ENCODE measurements around the gene MC1R. TPM values are rescaled to one million over a fixed set of nuclear protein-coding genes. Genes with fewer than 3 reads are reported as not detected.

MC1R gene
- total and polyA plus RNA-seq, 2 of the 4 experiments (the other 2 are of a cell fraction) = 3.8 to 9.5 TPM

GRCh38 chr16:89870440-89870839, 48.2 kb upstream of the MC1R start:
- no peak overlapping the region for H3K4me2 ChIP-seq (ENCODE audit: low read depth, low read length)
- no peak overlapping the region for H3K56ac ChIP-seq (ENCODE audit: extremely low read depth, insufficient read depth, low read length)
- ATAC-seq (ENCODE audit: low read depth) = no peak
- no peak overlapping the region for H2BK120ac ChIP-seq (ENCODE audit: low read depth, low read length)
- in situ Hi-C loops (cut with MboI; ENCODE audit: low sequenced_read_pairs) (no loop called here), intact Hi-C loops (cut with micrococcal nuclease) (no loop called here), dilution Hi-C loops (cut with HindIII; ENCODE audit: low sequenced_read_pairs, unreplicated experiment) (no loop called here)
- POLR2A ChIA-PET (ENCODE audit: unreplicated experiment) = no interaction called here
- H2AK9ac ChIP-seq (replicated peaks; ENCODE audit: low read depth, low read length, poor library complexity) = no peak overlapping the region
- CTCF ChIA-PET = no interaction called here
- no peak overlapping the region for H3K4ac ChIP-seq (ENCODE audit: low read depth, low read length)
- no peak overlapping the region for H4K5ac ChIP-seq (ENCODE audit: low read depth, low read length)
- no peak overlapping the region for H2BK20ac ChIP-seq (ENCODE audit: low read depth, low read length)
- peaks cover 17% of the 10 kb centered on the region for H4K20me1 ChIP-seq (ENCODE audit: insufficient read depth, low read length)
- H3K4me3 ChIP-seq (ENCODE audit: insufficient read depth, low read depth, low read length) = no peak overlapping the region
- peaks cover 15% of the 10 kb centered on the region for H3K36me3 ChIP-seq (ENCODE audit: control insufficient read depth, insufficient read depth, low read length)
- no peaks in the 10 kb centered on the region for H3K27me3 ChIP-seq (ENCODE audit: control insufficient read depth, insufficient read depth, low read length)
- no peak overlapping the region for H2BK15ac ChIP-seq (ENCODE audit: low read depth, low read length)
- no peak overlapping the region for H3K27ac ChIP-seq (ENCODE audit: insufficient read depth, low read length)
- H4K8ac ChIP-seq (ENCODE audit: low read depth in 2 of 2, low read length in 2 of 2) = no peak overlapping the region
- no peak for DNase-seq
- H3K18ac ChIP-seq (ENCODE audit: low read depth, low read length) = no peak overlapping the region
- peaks cover 5% of the 10 kb centered on the region for H3K9me3 ChIP-seq (ENCODE audit: control insufficient read depth, insufficient read depth, low read length)
- BruUV-seq (replicated peaks) = no TSS peak
- no peak overlapping the region for H3K23ac ChIP-seq (ENCODE audit: low read depth, low read length)
- peaks cover 6 to 34% of the 10 kb centered on the region in 2 experiments; a peak in 3 of 4 replicates for H3K79me1 ChIP-seq (ENCODE audit: low read depth in 1 of 2, low read length in 2 of 2)
- H3K14ac ChIP-seq (replicated peaks; ENCODE audit: low read depth, low read length) = no peak overlapping the region
- H2BK5ac ChIP-seq (ENCODE audit: low read depth, low read length, poor library complexity, severe bottlenecking) = no peak overlapping the region
- H2AFZ ChIP-seq (replicated peaks; ENCODE audit: low read length, poor library complexity) = no peak overlapping the region
- peaks cover 4% of the 10 kb centered on the region; the same call in 1 of the 2 replicates for H3K9me1 ChIP-seq (ENCODE audit: insufficient read depth, low read length)
- WGBS, 2 experiments (ENCODE audit: extremely low coverage in 2 of 2, insufficient read length in 1 of 2) = 100% methylated on average over 1 of the region's 6 CpGs; no CpG with 5 or more reads in 1 of the 2 experiments
- TF ChIP-seq, protein P1, sequence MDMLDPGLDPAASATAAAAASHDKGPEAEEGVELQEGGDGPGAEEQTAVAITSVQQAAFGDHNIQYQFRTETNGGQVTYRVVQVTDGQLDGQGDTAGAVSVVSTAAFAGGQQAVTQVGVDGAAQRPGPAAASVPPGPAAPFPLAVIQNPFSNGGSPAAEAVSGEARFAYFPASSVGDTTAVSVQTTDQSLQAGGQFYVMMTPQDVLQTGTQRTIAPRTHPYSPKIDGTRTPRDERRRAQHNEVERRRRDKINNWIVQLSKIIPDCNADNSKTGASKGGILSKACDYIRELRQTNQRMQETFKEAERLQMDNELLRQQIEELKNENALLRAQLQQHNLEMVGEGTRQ (IDR thresholded peaks at IDR 0.05; ENCODE audit: low read depth, low read length) = no peak
- TF ChIP-seq CHD1 (IDR thresholded peaks at IDR 0.05; ENCODE audit: low read depth, low read length) (no peak), RCOR1 (IDR thresholded peaks at IDR 0.05; ENCODE audit: insufficient replicate concordance, low read length) (no peak), RAD21 (IDR thresholded peaks at IDR 0.05; ENCODE audit: low read length) (no peak), MXI1 (IDR thresholded peaks at IDR 0.05; ENCODE audit: borderline replicate concordance, low read depth, low read length) (no peak), FOS (IDR thresholded peaks at IDR 0.05; ENCODE audit: low read depth, low read length) (no peak), CEBPB (IDR thresholded peaks at IDR 0.05; ENCODE audit: low read depth, low read length) (no peak), MAZ (IDR thresholded peaks at IDR 0.05; ENCODE audit: borderline replicate concordance, low read depth, low read length) (no peak), NFE2L2 (IDR thresholded peaks at IDR 0.05; ENCODE audit: low read depth, low read length) (no peak), BHLHE40 (IDR thresholded peaks at IDR 0.05; ENCODE audit: low read depth, low read length) (no peak), POLR2A (IDR thresholded peaks at IDR 0.05; ENCODE audit: low read depth, low read length) (no peak)
- TF ChIP-seq, protein P2, sequence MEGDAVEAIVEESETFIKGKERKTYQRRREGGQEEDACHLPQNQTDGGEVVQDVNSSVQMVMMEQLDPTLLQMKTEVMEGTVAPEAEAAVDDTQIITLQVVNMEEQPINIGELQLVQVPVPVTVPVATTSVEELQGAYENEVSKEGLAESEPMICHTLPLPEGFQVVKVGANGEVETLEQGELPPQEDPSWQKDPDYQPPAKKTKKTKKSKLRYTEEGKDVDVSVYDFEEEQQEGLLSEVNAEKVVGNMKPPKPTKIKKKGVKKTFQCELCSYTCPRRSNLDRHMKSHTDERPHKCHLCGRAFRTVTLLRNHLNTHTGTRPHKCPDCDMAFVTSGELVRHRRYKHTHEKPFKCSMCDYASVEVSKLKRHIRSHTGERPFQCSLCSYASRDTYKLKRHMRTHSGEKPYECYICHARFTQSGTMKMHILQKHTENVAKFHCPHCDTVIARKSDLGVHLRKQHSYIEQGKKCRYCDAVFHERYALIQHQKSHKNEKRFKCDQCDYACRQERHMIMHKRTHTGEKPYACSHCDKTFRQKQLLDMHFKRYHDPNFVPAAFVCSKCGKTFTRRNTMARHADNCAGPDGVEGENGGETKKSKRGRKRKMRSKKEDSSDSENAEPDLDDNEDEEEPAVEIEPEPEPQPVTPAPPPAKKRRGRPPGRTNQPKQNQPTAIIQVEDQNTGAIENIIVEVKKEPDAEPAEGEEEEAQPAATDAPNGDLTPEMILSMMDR (conservative IDR thresholded peaks at IDR 0.05; ENCODE audit: low read depth, low read length) = no peak
- H2AK5ac ChIP-seq (ENCODE audit: low read depth, low read length) = no peak overlapping the region
- H3K9ac ChIP-seq (ENCODE audit: low read depth, low read length) = no peak overlapping the region
- H3K4me1 ChIP-seq (ENCODE audit: control insufficient read depth, insufficient read depth, low read length) = peaks cover 9% of the 10 kb centered on the region
- H4K91ac ChIP-seq (ENCODE audit: insufficient read depth, low read depth, low read length) = no peak overlapping the region

Measured in IMR-90 (cell line).